CD4-positive, alpha-beta T cell treated with Interferon alpha-2 for 1 hour (primary cell): ENCODE measurements around the gene CNTN4.
"Not testable (repeated sequence)": the region's sequence is repeated elsewhere in the genome, so short reads cannot be mapped to it uniquely, and the experiment has no call there.

Source experiments
- DNase-seq, 2 donors: peaks; one replicate each; pipeline ENCODE4 v3.0.0-alpha.2; 2020 to 2022

The CNTN4 gene

GRCh38 chr3:2098398-2099027, at the start of gene CNTN4:
Gene CNTN4, plus strand, starts transcription at chr3:2098866.
- no peak for DNase-seq

- no peak for DNase-seq
Measured at GRCh38 chr3:2061360-2061759, 37.3 kb upstream of the CNTN4 start.

DNA sequence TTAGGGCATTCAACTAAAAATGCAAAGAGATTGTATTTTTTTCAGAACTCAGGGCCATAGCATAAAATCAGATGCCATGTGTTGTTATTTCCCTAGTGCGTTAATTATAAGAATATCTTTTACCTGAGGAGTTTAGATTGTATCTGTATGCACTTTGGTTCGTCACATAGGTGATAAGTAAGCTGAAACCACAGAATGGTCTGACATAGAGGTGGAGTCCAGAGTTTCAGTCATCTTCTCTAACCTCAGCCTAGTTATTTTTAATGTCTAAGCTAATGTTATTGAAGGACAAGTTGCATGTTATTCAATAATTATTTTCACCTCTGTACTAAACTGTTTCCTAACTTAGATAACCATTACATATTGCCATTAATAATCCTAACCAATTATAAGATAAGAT, 27.1 kb upstream of the CNTN4 start:
- DNase-seq: no peak

DNA sequence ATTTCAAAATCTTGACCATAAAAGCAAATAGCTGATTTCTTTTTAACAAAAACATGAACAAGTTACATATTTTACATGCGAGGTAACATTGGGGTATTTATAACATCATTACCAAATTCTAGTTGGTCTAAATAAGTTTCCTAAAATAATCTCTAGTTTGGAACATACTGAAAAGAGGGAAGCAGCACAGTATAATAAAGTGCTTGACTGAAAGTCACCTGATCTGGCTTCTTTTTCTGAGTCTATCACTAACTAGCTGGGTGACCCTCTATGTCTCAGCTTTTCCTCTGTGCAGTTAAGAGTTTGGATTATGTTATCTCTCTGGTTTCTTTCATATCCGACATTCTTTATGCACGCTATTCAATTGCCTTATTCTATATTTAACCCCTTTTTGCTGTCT, 19.8 kb upstream of the CNTN4 start:
- DNase-seq: no peak

GRCh38 chr3:2082871-2083480, 15.7 kb upstream of the CNTN4 start:
- no peak for DNase-seq

DNA sequence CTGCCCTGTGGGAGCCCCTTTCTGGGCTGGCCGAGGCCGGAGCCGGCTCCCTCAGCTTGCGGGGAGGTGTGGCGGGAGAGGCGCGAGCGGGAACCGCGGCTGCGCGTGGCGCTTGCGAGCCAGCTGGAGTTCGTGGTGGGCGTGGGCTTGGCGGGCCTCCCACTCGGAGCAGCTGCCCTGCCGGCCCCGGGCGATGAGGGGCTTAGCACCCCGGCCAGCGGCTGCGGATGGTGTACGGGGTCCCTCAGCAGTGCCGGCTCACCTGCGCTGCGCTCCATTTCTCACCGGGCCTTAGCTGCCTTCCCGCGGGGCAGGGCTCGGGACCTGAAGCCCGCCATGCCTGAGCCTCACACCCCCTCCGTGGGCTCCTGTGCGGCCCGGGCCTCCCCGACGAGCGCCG, 15.1 kb upstream of the CNTN4 start:
- not testable (repeated sequence) for DNase-seq

GRCh38 chr3:2090095-2090911, 8.4 kb upstream of the CNTN4 start:
- no peak for DNase-seq

DNA sequence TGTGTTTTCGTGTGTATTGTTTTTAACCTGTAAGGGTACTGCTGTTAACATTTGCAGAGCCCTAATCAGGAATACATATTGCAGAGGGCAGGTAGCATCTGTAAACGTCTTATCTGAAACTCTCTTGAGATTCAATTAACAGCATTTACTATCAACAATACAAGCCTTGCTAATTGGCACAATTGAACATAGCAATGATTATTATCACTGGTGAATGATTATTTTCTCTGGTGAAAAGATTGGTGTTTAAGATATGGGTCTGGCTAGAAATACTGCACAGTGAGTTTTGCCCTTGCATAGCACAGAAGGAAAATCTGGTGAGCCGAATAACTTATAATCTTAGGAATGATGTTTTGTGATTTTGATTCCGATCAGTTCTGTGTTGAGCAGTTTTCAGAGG, 5.9 kb upstream of the CNTN4 start:
- DNase-seq: no peak

DNA sequence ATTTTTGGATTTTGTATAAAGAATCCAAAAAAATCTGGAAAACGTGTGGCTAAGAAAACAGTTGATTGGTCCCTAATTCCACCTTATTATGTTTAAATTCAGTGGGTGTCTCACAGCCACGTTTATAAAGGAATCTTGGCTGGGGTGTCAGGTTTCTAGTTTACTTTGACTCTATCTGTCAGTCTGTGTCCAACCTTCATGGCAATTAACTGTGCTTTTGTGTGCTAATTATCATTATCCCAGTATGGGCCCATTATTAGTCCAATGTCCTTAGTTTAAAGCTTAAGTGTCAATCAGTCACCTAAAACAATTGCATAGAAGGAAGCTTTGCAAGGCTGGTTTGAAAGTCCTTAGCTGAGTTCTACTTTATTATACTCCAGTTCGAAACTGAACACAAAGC, 3.7 kb upstream of the CNTN4 start:
- DNase-seq: no peak

DNA sequence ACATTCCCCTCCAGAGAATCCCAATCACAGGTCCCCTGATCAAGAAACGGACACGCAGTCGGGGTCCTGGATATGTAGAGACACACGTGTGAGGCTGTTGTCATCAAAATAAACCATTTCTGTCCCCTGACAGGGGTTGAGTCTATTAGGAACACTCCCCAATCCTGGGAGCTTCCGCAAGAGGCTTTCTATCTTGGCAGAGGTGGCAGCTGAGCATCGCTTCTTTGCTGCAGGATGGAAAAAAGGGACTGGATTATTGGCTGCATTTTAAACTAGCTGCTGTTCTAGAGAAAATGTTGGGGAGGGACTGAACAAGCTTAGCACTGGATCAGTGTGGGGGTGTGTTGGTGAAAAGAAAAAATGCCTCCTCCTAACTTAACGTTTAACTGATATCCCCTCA, 2.5 kb upstream of the CNTN4 start:
- no peak for DNase-seq

DNA sequence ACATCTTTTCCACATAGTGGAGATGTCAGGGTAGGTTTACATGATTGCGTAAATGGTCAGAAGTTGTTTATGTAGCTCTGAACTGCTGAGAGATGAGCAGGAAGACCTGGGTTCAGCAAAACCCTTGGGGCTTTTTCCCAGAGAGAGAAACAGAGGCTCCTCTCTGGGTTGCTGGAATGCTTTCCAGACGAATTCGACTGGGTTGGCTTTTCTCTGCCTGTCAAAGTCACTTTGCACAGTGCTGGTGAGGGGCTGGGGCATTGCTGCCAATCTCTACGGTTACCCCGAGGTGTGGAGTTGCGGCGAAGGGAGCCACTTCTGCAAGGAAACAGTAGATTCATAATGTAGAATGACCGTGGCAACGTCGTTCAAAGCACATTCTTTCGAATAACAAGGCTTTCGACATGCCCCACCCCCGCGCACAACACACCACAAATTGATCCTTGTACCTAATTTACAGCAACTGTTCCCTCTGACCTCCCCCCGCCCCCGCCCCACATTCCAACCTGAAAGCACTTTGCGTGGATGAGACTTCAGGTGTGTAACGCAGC, 950 bp upstream of the CNTN4 start:
- no peak for DNase-seq

DNA sequence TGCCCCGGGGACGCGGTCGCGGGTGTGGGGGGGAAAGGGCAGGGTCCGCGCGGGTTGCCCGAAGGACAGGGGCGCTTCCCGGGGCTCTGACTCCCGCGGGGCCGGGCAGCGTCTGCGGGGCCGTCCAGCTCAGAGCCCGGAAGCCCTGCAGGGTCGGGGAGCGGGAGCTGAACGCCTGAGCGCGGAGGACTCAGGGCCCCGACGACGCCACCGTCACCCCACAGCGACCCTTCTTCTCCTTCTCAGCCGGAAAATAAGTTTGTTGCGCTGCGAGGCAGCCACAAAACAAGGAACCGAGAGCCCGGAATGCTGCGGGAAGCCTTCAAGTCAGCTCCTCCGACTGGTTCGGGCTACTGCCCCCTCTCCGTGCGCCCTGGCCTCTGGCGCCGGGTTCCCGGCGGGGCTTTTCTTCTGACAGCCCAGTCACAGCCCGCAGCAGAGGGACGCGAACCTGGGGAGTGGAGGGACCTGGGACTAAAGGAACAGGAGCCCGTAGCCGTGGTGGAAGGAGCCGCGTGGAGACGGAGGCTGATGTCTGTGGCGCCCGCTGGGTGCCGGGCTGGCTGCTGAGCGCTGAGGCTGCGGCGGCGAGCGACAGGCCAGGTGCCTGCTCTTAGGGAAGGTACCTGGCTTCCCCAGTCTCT, 484 bp downstream of the CNTN4 start:
- no peak for DNase-seq

DNA sequence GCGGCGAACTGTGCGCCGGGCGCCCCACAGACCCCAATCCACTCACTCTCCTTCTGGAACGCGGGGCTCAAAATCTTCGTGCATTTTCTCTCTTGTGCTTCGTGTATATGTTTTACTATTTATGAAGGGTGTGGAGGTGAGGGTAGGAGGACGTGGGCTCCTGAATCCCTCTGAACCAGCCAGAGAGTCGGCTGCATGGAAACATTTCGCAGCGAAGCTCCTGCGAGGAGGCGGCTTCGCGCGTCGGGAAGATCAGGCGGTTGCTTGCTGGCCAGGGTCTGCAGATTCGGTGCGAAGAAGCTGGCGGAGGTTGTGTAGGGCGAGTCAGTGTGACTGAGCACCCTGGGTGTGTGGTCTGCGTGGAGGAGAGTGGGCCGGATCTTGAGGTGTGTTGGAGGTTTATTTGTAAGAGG, 1.1 kb downstream of the CNTN4 start:
- DNase-seq: no peak

DNA sequence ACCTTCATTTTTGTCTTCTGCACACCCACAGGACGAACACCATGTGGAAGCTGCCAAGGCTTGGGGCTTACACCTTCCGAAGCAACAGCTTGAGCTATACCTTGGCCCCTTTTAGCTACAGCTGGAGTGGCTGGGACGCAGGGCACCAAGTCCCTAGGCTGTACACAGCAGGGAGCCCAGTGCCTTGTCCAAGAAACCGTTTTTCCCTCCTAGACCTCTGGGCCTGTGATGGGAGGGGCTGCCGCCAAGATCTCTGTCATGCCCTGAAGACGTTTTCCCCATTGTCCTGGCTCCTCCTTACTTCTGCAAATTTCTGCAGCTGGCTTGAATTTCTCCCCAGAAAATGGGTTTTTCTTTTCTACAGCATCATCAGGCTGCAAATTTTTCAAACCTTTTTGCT, 7.8 kb downstream of the CNTN4 start:
- no peak for DNase-seq

DNA sequence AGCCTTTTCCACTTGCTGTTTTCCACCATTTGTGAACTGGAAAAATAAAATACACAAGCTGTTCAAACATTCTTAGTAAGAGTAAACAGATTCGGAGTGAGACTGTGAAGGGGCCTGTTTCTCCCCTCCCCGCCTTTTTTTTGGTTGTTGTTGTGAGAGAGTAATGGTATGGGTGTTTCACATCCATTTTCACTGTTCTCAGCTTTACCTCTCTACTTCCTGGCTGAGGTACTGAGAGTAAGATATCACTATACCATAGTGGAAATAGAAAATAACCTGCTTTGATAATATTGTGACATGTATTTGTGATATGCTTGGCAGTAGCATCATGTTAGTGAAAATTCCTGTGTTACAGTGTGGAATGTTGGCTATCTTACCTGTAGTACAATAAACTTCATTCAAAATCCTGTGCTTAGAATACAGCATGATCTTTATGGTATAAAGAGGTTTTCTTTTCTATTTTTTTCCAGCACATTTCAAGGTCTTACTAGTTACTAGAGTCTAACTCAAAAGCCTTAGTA, 12.0 kb downstream of the CNTN4 start:
- no peak for DNase-seq

GRCh38 chr3:2114617-2115275, 16.1 kb downstream of the CNTN4 start:
- DNase-seq: no peak

DNA sequence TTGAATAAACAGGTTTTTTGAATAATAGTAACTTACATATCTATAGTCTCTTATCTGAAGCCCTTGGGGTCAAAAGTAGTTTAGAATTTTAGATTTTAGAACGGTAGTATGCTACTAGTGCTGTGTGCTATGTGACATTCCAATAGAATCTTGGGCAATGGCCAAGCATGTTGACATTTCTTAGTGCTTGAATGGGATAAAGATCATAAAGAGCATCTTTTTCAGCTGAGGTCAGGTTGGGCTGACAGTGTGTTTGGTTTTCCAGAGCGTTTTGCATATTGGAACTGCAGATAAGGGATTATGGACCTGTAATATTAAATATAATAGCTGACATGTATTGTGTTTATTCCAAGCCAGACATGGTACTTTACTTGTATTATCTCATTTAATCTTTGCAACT, 32.1 kb downstream of the CNTN4 start:
- DNase-seq: no peak

DNA sequence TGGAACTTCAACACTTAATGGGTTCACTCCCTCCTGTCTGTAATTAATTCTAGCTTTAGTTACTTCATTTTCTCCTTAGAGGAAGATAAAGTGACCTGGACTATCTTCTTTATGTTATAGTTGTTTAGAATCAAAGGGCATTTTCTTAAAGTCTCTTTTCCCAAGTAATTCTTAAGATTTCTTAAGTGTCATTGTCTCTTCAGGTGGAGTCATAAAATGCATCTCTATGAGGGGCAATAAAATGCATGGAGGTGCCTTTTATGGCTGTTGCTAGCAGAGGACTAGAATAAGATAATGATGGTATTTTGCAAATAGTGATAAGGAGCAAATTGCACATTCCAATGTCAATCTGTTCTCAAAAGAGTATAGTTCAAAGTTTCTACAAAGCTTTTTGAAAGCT, 34.5 kb downstream of the CNTN4 start:
- DNase-seq: no peak

GRCh38 chr3:2137651-2138050, 39.0 kb downstream of the CNTN4 start:
- DNase-seq: no peak

DNA sequence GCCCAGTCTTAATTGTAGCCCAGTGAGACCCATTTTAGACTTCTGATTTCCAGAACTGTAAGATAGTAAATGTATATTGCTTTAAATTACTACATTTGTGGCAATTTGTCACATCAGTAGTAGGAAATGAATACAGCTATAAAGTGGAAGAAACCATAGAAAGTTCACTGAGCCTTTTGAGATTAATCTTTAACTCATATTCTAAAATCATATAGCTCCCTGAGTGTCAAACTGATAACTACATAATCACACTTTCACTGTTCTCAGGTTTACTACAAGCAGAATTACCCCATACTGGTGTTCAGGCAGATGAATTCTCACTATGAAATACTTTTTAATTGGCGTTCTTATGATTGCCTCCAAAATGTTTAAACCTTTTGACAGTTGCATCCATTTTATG, 42.8 kb downstream of the CNTN4 start:
- no peak for DNase-seq

DNA sequence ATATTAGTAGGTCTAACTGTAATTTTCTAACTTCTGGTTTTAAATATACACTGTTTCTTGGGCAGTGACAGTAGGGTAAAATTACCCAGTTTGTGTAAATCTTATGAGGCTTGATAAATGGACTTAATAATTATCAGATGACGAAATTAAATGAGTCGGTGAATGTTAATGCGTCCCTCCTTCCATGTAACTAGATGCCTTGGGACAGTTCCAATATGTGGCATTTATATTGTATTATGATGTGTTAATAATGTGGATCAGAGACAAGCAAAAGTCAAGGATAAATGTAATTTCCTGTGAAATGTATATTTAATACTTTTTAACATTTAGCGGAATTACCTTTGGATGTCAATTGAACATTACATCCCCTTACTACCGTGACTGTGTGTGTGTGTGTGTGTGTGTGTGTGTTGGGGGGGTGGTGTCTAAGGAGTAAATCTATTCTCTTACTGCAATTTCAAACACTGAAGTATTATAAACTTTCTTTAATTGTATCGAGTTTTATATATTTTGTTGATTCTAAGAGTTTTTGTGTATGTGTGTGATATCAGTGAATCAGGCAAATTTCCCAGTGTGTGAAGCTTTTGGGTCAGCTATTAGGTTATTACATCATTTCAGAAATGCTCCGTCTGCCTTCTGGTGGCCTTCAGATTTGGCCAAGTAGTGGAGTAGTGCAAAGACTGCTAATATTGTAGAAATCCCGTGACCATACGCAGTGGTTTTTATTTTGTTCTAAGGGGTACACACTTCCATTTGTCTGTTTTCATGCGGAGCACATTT, 50.1 kb downstream of the CNTN4 start:
- DNase-seq: no peak

- no peak for DNase-seq
Measured at GRCh38 chr3:2153053-2153452, 54.4 kb downstream of the CNTN4 start.
